Lower leg skin (tissue), 3 donors: ENCODE results near the gene RABL3.

Experiments
- CTCF ChIP-seq, 3 donors: fragments of 450-650 bp; IDR thresholded peaks; one replicate each; pipeline ENCODE4 v1.5.1; 2016; ENCODE audit warnings: antibody characterized with exemption in 3 of 3, mild to moderate bottlenecking in 3 of 3, moderate library complexity in 2 of 3
- POLR2A ChIP-seq, 2 donors: fragments of 450-650 bp; IDR thresholded peaks; one replicate each; pipeline ENCODE4 v1.6.1; 2016 to 2017; ENCODE audit warnings: antibody characterized with exemption in 2 of 2, mild to moderate bottlenecking in 1 of 2, moderate library complexity in 1 of 2

DNA sequence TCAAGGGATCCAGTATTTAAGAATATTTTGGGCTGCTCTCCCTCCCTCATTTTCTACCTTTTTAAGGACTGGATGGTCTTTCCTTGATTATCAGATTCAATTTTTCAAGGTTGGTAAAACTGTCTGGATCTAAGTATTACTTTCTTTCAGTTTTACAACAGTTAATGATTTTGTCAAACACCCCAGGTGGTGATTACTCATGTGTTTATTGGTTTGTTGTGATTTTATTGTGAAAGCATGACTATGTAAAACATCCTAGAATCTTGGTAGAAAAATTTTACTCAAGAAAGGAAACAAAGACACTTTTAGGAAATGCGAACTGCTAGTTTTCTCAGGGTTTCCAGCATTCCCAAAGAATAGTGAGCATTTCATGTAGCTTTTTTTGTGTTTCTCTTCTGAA is 7.5 kb upstream of the RABL3 start:
- no peak for TF ChIP-seq CTCF (IDR thresholded peaks at IDR 0.05)
- no peak for TF ChIP-seq POLR2A (IDR thresholded peaks at IDR 0.05)
